CD1c-positive myeloid dendritic cell (primary cell): ENCODE data around the gene TNFRSF19.
A peak's percentile ranks its signal among the peaks of the same experiment; 100 is the strongest.
"Not testable (repeated sequence)": the region's sequence is repeated elsewhere in the genome, so short reads cannot be mapped to it uniquely, and the experiment has no call there.

ENCODE experiments used
- DNase-seq: peaks from one replicate; pipeline ENCODE4 v3.0.0-alpha.2; 2016; ENCODE audit errors: extremely low spot score

TNFRSF19 gene

DNA sequence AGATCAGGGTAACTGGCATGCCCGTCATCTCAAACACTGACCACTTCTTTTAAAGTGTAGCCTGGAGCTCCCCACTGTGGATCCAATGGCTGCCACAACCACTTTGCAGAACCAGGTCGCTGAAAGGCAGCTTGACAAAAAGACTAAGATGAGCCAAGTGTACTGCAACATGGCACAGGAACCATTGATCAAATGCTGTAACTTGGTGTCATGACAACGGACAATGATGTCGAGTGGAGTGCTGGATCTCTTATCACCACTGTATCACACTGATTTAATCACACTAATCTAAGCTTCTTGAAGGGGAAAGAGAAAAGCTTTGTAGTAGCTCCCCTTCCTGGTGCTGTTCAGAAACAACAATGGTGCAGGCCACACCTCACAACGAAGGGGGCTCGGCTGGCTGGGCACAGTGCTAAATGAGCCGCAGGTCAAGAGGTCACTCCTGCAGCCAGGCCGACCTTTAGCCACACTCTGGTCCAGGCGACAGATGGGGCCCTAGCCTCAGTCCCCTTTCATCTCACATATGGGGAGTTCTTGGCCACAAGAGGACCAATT is 2.2 kb upstream of the TNFRSF19 start:
- DNase-seq, result no peak

DNA sequence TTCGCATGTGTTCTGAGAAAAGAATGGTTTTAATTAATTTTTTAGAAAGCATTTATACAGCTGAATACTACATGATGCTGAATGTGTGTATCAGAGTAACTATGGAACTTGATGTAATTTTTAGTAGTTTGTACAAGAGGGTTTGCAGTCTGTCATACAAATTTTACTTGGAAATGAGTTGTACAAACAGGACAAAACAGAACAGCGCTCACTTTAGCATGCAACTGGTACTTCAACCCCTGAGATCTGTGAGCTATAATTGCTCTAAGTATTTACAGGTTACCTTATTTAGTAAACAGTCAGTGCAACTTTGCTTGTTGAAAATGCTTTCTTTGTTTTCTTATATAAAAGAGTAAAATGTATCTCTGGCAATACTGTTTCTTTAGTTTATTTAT is 706 bp downstream of the TNFRSF19 start:
- no peak for DNase-seq

DNA sequence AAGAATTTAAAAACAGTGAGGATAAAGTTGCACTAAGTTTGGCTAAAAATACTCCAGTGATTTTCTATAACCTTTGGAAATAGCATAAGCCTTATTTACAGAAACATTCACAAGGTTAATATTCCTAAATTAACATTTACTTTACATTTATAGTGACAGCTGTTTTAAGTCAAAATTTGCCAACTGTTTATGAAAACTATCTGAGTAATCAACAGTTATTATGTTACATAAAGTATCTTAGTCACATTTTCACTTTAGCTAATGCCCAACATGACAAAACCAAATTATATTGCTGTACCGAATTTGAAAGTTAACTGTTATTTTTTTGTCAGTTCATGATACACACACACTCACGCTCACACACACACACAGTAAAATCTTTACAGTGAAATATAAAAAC is 1.2 kb downstream of the TNFRSF19 start:
- no peak for DNase-seq

DNA sequence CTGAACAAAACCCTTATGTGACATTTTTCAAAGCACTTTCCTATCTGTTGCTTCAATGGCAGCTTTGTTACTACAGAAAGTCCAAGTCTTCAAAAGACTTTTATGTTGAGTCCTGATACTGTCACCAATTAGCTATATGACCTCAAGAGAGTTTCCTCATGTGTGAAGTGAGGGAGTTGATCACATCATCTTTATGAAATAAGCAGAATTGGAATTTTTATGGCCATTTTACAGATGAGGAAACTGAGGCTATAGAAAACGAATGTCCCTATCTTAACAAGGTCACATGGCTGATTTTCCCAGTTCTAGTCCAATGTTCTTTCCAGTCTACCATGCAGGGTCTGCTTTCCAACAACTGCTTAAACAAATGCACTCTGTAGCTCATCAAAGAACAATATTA is 2.6 kb downstream of the TNFRSF19 start:
- no peak for DNase-seq

DNA sequence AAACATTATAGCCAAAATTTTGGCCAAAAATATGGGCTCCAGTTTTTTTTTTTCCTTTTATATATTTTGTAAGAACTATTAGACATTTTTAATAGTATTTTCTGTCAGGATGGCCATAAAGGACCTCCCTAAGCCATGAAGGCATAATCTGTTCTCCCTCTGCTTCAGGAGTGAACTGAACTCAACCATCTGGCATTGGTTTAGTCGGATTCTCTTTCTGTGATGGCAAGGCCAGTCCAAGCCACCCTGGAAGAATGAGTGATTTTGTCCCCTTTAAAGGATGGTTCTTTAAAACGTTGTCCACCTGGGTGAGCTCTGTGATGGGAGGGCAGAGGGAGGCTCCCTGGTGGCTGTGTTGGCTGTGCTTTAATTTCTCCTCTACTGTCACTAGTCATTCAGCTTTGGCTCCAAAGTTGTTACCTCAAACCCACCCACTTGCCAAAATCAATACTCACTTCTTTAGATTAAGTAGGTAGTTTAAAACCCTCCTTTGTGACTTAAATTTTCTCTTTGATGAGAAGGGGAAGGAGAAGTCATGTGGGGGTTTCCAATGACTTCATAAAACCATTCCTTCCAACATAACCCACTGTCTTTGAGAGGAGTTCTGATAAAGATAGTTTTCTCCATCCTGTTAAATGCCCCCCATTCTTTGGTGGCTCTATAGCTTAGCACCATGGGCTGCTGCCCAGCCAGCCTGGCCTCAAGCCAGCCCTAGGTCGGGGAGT is 4.4 kb downstream of the TNFRSF19 start:
- no peak for DNase-seq

DNA sequence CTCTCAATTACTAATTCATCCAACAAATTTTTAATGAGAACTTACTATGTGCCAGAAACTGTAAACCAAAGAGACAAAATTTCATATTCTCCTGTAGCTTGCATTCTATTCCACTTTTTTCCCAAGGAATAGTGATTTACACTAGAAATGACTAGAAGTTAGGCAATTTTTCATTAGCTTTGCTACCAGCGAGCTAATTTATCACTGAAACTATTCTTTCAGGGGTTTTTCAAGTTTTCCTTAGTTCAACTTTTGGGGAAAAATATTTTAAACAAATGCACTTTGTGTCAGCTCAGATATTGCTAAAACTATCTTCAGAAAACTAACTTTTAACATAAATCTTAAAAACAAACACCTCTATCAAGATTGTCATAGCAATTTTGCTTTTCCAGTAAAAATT is 5.4 kb downstream of the TNFRSF19 start:
- DNase-seq, result no peak

DNA sequence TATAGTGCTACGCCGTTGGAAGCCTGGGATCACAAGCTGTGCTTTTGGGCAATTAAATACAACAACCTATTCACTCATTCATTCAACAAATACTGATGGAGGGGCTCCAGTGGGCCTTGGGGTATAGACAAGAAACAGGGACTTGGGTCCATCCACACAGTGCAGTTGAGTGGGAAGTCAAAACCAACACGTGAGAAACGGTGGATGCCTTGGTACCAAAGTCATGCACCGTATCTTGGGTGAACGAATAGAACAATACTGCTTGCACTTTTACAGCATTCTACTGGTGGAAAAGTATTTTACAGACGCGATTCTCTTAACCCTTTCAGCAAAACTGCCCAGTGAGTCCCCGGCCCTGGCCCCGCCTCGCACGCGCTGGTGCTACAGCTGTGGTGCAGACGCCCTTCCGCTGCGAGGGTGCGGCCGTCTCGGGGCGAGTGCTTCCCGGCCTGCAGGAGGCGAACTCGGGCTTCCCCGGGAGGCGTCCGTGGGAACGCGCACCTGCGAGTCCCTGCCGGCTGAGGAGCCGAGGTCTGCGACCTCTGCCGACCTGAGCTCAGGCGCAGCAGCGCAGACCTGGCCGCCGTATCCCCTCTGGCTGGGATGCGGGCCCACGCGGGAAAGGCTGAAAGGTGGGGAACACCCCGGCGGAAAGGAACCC is 8.3 kb downstream of the TNFRSF19 start:
- peak; percentile 63 for DNase-seq

DNA sequence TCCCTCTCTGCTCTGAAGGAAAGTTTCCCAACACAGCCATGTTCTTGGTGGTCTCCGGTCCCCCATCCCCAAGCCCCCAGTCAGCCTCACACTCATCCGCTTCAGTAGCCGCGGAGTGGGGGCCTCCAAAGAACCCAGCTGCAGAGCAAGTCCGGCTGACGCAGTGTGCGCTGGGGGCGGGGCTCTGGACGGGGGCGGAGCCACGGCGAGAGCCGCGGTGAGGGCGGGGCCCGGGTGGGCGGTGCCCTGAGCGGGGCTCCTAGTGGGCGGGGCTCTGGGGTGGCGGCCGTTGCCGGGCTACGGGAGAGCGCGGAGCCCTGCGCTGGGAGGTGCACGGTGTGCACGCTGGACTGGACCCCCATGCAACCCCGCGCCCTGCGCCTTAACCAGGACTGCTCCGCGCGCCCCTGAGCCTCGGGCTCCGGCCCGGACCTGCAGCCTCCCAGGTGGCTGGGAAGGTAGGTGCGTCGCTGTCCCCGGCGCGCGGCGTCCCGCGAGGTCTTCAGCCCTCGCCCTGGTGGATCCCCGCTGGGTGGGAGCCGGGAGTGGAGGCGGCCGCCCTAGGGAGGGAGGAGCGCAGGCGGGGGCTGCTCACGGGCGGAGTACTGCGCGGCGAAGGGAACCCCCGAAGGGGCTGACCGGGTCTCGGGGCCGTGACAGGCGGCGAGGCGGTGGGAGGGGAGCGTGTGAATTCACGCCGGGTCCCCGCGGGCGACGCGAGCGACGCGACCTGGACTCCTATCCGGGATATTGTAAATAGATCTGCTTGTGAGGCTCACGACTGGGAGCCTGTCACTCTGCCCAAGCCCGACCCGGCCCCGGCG is 9.1 kb downstream of the TNFRSF19 start:
- peak; percentile 94 for DNase-seq

DNA sequence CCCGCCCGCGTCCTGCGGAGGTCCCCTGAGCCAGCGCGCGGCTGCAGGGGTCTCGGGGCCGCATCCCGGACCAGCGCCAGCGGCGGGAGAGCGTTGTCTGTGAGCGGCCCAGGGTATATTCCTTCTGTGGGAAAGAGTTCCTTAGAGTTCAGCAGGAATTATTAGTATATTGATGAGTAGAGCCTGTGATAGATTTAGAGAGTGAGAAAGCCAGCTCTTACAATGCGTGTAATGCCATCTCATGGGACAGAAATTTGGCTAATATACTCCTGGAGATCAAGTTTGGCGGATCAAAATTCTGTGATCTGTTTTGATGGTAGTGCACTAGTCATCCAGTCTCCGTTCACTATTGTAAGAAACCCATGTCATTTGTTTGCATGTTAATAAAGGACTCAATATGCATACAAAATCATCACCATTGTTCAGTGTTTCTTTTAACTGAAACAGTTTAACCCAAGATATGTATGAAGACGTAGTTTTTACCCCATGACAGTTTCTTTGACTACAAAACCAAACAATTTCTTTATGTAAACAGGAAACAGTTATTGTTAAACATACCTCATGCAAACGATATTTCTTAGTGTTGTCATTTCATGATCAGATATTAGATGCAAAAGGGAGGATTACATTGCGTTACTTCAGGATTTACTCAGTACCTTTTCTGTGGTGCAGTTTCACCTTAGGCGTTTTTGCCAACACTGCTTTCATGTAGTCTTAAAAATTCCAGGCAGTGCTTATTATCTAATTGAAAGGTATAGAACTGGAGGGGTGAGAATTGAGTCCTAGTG is 9.9 kb downstream of the TNFRSF19 start:
- no peak for DNase-seq

DNA sequence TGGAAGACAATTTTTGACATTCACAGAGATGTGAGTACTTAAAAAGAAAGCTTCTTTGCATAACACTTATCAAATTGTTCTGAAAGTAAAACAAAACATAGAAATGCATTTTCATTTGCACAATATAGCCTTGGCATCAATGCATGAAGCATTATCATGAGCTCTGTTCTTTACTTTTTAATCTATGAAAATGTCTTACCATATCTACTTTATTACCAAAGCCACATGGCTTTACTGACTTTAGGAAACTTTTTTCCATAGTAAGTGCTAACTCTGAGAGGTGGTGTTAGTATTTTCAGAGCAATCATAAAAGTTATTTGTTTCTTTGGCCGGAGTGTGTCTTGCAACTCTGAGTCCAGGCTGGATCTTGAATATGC is 10.5 kb downstream of the TNFRSF19 start:
- no peak for DNase-seq

DNA sequence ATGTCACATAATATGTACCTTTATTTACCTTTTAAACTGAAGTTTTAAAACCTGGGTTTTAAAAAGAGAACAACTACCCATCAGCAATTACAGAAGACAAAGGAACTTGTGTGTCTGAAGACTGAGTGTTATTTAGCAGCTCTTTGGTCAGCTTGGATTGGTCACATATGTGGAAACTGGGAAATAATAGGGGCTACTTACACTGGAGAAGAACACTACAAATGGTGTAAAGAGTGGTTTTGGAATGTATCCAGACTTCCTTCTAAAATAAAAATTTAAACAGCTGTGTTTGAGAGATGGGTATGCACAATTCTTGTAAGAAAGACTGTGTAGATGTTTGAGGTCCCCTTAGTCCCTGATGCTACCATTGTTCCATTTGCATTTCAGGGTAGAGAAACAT is 13.3 kb downstream of the TNFRSF19 start:
- DNase-seq, result no peak

DNA sequence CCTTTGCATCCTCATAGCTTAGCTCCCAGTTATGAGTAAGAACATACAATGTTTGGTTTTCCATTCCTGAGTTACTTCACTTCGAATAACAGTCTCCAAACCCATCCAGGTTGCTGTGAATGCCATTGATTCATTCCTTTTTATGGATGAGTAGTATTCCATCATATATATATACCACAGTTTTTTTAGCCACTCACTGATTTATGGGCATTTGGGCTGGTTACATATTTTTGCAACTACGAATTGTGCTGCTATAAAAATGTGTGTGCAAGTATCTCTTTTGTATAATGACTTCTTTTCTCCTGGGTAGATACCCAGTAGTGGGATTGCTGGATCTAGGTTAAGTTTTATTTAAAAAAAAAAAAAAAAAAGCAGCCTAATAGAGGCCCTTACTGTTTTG is 14.1 kb downstream of the TNFRSF19 start:
- DNase-seq, result no peak

DNA sequence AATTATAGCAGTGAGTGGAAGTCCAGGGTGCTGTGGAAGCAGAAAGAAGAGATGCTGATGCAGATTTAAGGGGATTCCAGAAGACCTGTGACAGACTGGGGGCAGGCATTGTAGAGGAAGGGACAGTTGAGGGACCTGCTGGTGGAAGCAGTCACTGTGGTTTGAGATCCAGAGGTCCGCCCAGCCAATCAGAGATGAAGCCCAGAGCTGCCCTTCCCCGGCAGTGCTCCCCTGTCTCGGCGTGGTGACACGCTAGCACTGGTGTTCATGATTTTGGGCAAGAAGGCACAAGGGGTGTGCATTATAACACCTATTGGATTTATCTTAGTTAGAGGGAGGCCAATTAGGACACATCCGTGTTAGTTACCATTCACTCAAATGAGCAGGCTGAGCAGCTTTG is 16.1 kb downstream of the TNFRSF19 start:
- DNase-seq, result no peak

DNA sequence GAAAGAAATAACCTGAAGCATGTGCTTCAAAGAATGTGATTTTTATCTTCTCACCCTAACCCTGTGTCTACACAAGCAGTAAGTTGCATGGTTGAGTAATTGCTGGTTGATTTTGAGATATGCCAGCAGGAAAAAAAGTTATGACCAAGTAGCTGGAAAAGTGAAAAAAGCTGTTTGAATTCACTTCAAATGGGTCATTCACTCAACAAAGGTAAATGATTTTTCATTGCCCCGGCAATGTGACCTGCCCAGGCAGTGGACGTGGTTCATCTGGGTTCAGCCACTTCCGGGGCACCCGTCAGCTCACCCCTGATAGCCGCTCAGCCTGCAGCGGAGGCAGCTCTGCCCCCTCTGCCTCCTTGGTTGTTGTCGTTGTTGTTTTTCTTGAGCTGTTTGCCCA is 18.5 kb downstream of the TNFRSF19 start:
- no peak for DNase-seq

DNA sequence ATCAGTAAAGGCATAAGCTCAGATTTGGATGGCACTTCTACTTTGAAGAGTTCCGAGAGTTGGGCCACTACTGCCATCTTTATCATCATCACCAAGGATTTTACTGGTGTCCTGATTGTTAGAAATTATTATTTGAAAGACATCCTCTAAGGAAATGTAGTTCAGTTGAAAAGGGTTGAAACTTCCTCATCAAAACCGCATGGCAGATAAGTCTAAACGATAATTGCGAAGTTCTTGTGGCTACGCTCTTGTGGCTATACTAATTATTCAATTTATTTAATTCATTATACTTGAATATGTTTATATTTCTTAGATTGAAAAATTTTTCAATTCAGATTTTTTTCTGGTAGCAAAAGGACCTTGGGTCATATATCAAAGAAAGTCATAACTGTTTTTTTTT is 22.4 kb downstream of the TNFRSF19 start:
- no peak for DNase-seq

DNA sequence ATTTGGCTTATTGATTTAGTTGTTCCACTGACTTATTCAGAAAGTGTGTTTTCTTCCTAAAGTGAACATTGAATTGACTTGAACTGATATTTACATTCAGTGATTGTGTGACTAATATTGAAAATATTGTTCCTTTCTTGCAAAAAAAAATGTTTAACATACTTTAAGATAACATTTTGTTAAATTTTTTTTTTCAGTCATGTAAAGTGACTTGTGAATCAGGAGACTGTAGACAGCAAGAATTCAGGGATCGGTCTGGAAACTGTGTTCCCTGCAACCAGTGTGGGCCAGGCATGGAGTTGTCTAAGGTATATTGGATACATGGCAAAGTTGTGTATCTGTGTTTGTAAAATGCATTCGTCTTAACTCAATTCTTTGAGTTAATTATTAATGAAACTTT is 22.9 kb downstream of the TNFRSF19 start:
- DNase-seq, result no peak

DNA sequence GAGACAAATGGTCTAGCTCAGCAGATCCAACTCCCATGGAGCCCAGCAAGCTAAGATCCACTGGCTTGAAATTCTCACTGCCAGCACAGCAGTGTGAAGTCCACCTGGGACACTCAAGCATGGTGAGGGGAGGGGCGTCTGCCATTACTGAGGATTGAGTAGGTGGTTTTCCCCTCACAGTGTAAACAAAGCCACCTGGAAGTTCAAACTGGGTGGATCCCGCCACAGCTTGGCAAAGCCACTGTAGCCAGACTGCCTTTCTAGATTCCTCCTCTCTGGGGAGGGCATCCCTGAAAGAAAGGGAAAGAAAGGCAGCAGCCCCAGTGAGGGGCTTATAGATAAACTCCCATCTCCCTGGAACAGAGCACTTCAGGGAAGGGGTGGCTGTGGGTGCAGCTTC is 24.1 kb downstream of the TNFRSF19 start:
- not testable (repeated sequence) for DNase-seq

DNA sequence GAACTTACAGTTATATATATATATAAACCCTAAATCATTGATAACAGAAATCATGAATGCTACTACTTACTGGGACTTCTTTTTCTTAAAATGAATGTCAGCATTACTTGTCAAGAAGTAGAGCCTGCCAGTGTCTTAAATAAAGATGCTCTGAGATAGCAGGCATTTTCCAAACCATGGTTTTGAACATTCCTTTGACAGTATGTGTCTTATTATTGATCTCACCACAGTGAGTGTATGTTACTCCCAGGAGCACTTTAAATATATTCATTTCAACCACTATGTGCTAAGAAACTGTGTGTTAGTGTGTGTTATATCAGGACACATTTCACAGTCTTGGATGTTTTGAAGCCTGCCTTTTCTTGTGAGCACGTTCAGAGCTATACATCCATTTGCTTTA is 28.2 kb downstream of the TNFRSF19 start:
- no peak for DNase-seq

DNA sequence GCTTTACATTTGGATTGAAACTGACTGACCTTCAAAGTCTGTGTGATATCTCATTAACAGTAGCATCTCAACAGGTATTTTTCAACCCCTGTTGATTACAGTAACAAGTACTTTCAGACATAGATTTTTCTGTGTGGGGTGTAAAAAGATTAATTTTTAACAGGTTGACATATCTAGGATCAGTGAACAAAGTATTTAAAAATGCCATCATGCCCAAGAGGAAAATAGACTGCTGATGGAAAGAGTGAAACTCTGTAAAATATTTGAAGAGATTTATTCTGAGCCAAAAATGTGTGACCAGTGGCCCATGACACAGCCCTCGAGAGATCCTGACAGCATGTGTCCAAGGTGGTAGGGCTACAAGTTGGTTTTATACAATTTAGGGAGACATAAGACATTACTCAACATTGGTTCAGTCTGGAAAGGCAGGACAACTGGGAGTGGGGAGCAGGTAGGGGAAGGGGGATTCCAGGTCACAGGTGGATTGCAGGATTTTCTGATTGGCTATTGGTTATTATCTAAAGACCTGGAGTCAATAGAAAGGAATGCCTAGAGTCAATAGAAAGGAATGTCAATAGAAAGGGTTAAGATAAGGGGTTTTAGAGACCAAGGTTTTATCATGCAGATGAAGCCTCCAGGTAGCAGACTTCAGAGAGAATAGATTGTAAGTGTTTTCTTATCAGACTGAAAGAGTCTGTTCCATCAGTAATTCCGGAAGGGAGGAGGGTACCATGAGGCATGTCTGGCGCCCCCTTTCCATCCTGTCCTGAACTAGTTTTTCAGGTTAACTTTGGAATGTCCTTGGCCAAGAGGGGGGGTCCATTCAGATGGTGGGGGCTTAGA is 29.1 kb downstream of the TNFRSF19 start:
- DNase-seq, result no peak

DNA sequence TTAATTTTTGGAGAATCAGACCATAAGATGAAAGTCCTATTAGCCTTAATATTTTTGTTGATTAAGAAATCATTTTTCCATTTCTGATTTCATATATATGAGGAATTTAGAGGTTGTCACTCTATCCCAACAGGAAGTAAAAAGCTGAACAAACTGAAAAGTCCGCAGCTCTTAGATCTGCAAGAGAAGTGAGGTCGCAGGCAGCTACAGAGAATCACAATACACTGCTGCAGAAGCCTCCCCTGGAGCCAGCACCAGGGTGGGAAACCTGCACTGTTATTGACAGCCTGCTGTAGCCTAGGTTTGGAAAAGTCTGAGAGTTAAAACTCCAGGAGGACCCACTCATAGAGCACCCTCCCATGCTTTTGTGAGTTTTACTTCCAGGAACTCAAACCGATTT is 29.9 kb downstream of the TNFRSF19 start:
- no peak for DNase-seq

DNA sequence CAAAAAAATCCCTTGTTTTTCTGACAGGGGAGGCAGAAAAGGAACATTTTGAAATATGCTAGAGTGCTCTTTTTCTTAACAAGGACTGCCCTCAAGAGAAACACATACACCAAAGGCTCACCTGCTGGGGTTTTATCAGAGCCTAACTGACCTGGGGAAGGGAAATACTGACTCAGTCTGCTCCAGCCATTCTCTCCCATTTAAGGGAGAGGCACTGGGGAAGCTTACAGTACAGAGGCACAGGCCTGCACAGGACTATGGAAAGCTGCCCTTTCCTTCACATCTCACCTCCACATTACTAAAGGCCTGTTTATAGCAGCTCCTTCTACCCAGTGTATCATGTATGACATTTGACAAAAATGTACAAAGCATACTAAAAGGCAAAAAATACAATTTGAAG is 30.3 kb downstream of the TNFRSF19 start:
- no peak for DNase-seq
